ENCODE data around the gene ANK2. TPM values are rescaled to one million over a fixed set of nuclear protein-coding genes. Genes with fewer than 3 reads are reported as not detected.

ANK2 gene
- total and polyA plus RNA-seq, 2 of the 13 experiments (the other 11 are each of a cell fraction or from before 2014, with no cell fraction given) = 2.7 to 15.1 TPM

- H2AFZ ChIP-seq (ENCODE audit: low read length) = no peak overlapping the region
- ChIA-PET CTCF (ENCODE audit: low intra/inter-chr PET ratio, low total read pairs) (no interaction called here), POLR2A (no interaction called here)
- H3K4me3 ChIP-seq (replicated peaks in 1 of 3; ENCODE audit: insufficient read depth in 1 of 3, low read depth in 2 of 3, low read length in 3 of 3) = no peak overlapping the region
- H3K79me2 ChIP-seq (ENCODE audit: insufficient read depth, low read length) = no peaks in the 10 kb centered on the region
- WGBS (ENCODE audit: low lambda C conversion rate) = 68% methylated on average over 7 of the region's 7 CpGs
- intact Hi-C loops (cut with micrococcal nuclease; ENCODE audit: unreplicated experiment) (no loop called here), in situ Hi-C loops (cut with HindIII; ENCODE audit: extremely low pct_ligation_motif_present, low pct_unique_long_range_greater_than_20kb) (no loop called here)
- no peaks in the 10 kb centered on the region for H3K36me3 ChIP-seq (replicated peaks in 1 of 2; ENCODE audit: control insufficient read depth in 1 of 2, insufficient read depth in 2 of 2, low read length in 2 of 2)
- BruUV-seq (replicated peaks) = no TSS peak
- no peaks in the 10 kb centered on the region for H3K4me1 ChIP-seq (ENCODE audit: insufficient read depth, low read length)
- no peak overlapping the region for H3K9ac ChIP-seq (ENCODE audit: insufficient read depth, low read depth, low read length)
- ATAC-seq (no peak), FAIRE-seq (no peak), DNase-seq (ENCODE audit: low spot score) (no peak)
- H3K4me2 ChIP-seq (ENCODE audit: low read depth, low read length) = no peak overlapping the region
- H4K20me1 ChIP-seq (ENCODE audit: insufficient read depth, low read length) = no peaks in the 10 kb centered on the region
- H3K9me3 ChIP-seq (ENCODE audit: low read length) = no peaks in the 10 kb centered on the region
- no peak overlapping the region for H3K27ac ChIP-seq (ENCODE audit: extremely low read length, insufficient read depth, low read length)
- TF ChIP-seq ZNF605 (CRISPR knock-in tag; IDR thresholded peaks at IDR 0.05) = no peak
- no peak for TF ChIP-seq NCOA2 (CRISPR knock-in tag; IDR thresholded peaks at IDR 0.05)
- no peak for TF ChIP-seq MLLT10 (CRISPR knock-in tag; IDR thresholded peaks at IDR 0.05)
- TF ChIP-seq HCFC1 (IDR thresholded peaks at IDR 0.05; ENCODE audit: low read depth, low read length) = no peak
- no peak for TF ChIP-seq ZNF18 (CRISPR knock-in tag; IDR thresholded peaks at IDR 0.05; ENCODE audit: insufficient replicate concordance)
- no peak for TF ChIP-seq ZMAT5 (CRISPR knock-in tag; IDR thresholded peaks at IDR 0.05; ENCODE audit: borderline replicate concordance, low read depth)
- no peak for TF ChIP-seq ZNF10 (CRISPR knock-in tag; IDR thresholded peaks at IDR 0.05; ENCODE audit: borderline replicate concordance, low read depth)
- no peak for TF ChIP-seq TFDP1 (CRISPR knock-in tag; IDR thresholded peaks at IDR 0.05; ENCODE audit: borderline replicate concordance)
- no peak for TF ChIP-seq ZNF496 (CRISPR knock-in tag; IDR thresholded peaks at IDR 0.05; ENCODE audit: insufficient replicate concordance)
- TF ChIP-seq ZNF768 (CRISPR knock-in tag; IDR thresholded peaks at IDR 0.05) = no peak
- no peak for TF ChIP-seq BCL6 (CRISPR knock-in tag; IDR thresholded peaks at IDR 0.05)
- TF ChIP-seq ZNF20 (CRISPR knock-in tag; IDR thresholded peaks at IDR 0.05) = no peak
- no peaks in the 10 kb centered on the region for H3K27me3 ChIP-seq (ENCODE audit: control insufficient read depth in 1 of 2, insufficient read depth in 2 of 2, low read length in 2 of 2)
Observed at GRCh38 chr4:113276464-113277170, 227.2 kb downstream of the ANK2 start.
